Upper lobe of right lung (tissue), 1 donor: ENCODE data around the gene PAGR1. TPM values are rescaled to one million over a fixed set of nuclear protein-coding genes. Genes with fewer than 3 reads are reported as not detected.
A peak's percentile ranks its signal among the peaks of the same experiment; 100 is the strongest.
"Not testable (repeated sequence)": the region's sequence is repeated elsewhere in the genome, so short reads cannot be mapped to it uniquely, and the experiment has no call there.

Experiments
- ATAC-seq: fragments of 200-7000 bp; cut with Tn5 transposase; one replicate; pipeline ENCODE4 v1.9.1; 2020; ENCODE audit warnings: mild to moderate bottlenecking, moderate library complexity
- DNase-seq: peaks from one replicate; pipeline ENCODE4 v3.0.0-alpha.2; 2020
- H3K27ac ChIP-seq: fragments of 200-600 bp; one replicate; pipeline ENCODE4 v1.8.0; 2022
- H3K27me3 ChIP-seq: fragments of 200-600 bp; one replicate; pipeline ENCODE4 v1.8.0; 2022; ENCODE audit warnings: mild to moderate bottlenecking
- H3K36me3 ChIP-seq: fragments of 200-600 bp; one replicate; pipeline ENCODE4 v1.8.0; 2022
- H3K4me1 ChIP-seq: fragments of 200-600 bp; one replicate; pipeline ENCODE4 v1.8.0; 2022
- H3K4me3 ChIP-seq: fragments of 200-600 bp; one replicate; pipeline ENCODE4 v1.8.0; 2022; ENCODE audit warnings: mild to moderate bottlenecking
- H3K9me3 ChIP-seq: fragments of 200-600 bp; one replicate; pipeline ENCODE4 v1.8.0; 2022
- intact Hi-C: fragments of 100-400 bp; cut with DNase I; formaldehyde crosslinking; loops from one replicate; pipeline ENCODE4 v1.11.0; 2022
- long read RNA-seq: library from polyadenylated mRNA; unstranded; transcript quantifications from one replicate; pipeline ENCODE4 v2.0.0, GENCODE V29; 2021
- total RNA-seq: library from RNA; stranded (reverse); fragmentation: NEBNext Ultra II Directional; extraction: Animal tissue kit (Norgen Biotek cat#: 25700); gene quantifications from one replicate; pipeline ENCODE4 v1.2.1, GENCODE V29; 2021
- TF ChIP-seq, protein P1 (sequence below): fragments of 200-600 bp; IDR thresholded peaks from one replicate; pipeline ENCODE4 v1.8.0; 2022; ENCODE audit warnings: antibody characterized with exemption
- donor health status: DM: no; HTN: yes; CAD: no; lungs with severe emphysema.

Gene PAGR1
- total RNA-seq, result 15.2 TPM
- long read RNA-seq, transcript PAGR1-201 (3 exons, 1,702 nt), result major isoform, 68 of 68 reads
- long read RNA-seq, partial matches to known transcripts, result 0 of 68 reads
- long read RNA-seq, other reads (novel, unspliced or antisense), result 0 of 68 reads

DNA sequence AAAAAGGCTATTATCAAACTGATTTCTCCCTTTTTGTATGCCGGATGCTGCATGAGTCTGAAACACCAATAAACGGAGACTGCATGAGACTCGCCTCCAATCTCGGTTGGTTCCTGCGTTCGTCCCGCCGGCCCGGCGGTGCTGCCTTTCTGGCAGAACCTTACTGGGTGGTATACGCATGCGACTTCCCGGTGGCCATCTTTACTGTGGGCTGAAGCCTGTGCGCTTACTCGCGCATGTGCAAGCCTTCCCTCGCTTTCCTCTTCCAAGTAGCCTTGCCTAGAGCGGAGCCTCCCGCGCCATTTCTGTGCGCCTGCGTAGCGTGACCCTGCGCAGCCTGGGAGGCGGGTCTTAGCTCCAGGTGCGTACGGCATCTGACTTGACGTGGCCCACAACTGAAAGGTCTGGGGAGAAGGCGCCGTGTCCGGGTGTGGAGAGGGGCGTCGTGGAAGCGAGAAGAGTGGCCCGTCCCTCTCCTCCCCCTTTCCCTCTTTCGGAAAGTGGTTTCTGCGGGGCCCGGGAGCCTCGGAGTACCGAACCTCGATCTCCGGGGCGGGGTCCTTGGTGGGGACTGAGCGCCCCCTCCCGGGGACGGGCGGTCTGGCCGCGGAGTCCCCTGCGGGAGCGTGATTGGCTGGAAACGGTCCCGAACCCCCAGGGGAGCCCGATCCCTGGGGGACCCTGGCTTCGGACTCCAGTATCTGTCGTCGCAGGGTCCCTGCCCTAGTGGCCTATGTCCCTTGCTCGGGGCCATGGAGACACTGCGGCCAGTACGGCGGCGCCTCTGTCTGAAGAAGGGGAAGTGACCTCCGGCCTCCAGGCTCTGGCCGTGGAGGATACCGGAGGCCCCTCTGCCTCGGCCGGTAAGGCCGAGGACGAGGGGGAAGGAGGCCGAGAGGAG lies at the start of gene PAGR1:
TSS of gene PAGR1 (plus strand) at position 360 of the 901 bp plus-strand sequence. CDS start at position 734, 374 bp downstream.
- TF ChIP-seq, protein P1, sequence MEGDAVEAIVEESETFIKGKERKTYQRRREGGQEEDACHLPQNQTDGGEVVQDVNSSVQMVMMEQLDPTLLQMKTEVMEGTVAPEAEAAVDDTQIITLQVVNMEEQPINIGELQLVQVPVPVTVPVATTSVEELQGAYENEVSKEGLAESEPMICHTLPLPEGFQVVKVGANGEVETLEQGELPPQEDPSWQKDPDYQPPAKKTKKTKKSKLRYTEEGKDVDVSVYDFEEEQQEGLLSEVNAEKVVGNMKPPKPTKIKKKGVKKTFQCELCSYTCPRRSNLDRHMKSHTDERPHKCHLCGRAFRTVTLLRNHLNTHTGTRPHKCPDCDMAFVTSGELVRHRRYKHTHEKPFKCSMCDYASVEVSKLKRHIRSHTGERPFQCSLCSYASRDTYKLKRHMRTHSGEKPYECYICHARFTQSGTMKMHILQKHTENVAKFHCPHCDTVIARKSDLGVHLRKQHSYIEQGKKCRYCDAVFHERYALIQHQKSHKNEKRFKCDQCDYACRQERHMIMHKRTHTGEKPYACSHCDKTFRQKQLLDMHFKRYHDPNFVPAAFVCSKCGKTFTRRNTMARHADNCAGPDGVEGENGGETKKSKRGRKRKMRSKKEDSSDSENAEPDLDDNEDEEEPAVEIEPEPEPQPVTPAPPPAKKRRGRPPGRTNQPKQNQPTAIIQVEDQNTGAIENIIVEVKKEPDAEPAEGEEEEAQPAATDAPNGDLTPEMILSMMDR, result peak; percentile 84
- peak; percentile 99 for DNase-seq
- H3K9me3 ChIP-seq, result no peaks in the 10 kb centered on the region
- H3K4me1 ChIP-seq, result peaks cover 44% of the 10 kb centered on the region
- intact Hi-C loops, result no loop called here
- peak within 1 kb of the TSS; percentile 83 for H3K4me3 ChIP-seq
- H3K36me3 ChIP-seq, result peaks cover 10% of the 10 kb centered on the region
- ATAC-seq, result peak; percentile 85
- peak within 1 kb of the TSS; percentile 94 for H3K27ac ChIP-seq
- no peaks in the 10 kb centered on the region for H3K27me3 ChIP-seq

DNA sequence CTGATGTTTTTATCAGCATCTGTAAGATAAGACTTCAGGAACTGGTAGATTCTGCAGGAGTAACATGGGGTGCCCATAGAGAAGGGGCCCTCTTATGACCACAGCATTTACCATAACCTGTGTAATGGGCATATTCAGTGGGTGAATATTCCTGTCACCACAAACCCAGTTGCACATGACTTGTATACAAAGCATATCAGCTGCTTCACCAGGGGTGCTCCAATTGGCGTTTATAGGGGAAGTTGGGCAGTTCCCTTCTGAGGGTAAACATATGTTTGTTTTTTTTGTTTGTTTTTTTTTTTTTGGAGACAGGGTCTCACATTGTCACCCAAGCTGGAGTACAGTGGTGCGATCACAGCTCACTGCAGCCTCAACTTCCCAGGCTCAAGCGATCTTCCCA lies 49.4 kb upstream of the PAGR1 start:
- intact Hi-C loops, result no loop called here

DNA sequence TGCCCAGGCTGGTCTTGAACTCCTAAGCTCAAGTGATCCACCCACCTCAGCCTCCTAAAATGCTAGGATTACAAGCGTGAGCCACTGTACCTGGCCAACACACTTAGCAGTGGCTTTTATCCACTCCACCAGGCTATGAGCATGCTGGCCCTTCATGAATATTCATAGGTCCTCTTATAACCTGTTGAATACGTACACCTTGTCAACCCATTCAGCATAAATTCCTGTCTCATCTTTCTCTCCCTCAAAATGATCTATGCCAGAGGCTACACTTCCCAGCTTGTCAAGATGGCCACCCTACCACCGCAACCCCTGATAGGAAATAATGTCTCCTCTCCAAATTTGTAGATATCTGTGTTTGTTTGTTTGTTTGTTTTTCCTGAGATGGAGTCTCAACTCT lies 48.9 kb upstream of the PAGR1 start:
- no peaks in the 10 kb centered on the region for H3K4me1 ChIP-seq
- DNase-seq, result no peak
- no peaks in the 10 kb centered on the region for H3K27me3 ChIP-seq
- H3K4me3 ChIP-seq, result no peak overlapping the region
- no peak overlapping the region for H3K27ac ChIP-seq
- intact Hi-C loops, result no loop called here
- no peak for ATAC-seq
- TF ChIP-seq, protein P1, result no peak
- no peaks in the 10 kb centered on the region for H3K9me3 ChIP-seq
- no peaks in the 10 kb centered on the region for H3K36me3 ChIP-seq

More for the DNA sequence above, 49.4 kb upstream of the PAGR1 start:
- H3K27me3 ChIP-seq, result no peaks in the 10 kb centered on the region
- H3K27ac ChIP-seq, result no peak overlapping the region
- no peaks in the 10 kb centered on the region for H3K36me3 ChIP-seq
- ATAC-seq (no peak), DNase-seq (no peak)
- no peaks in the 10 kb centered on the region for H3K4me1 ChIP-seq
- H3K9me3 ChIP-seq, result no peaks in the 10 kb centered on the region
- no peak overlapping the region for H3K4me3 ChIP-seq
- TF ChIP-seq, protein P1, result no peak

DNA sequence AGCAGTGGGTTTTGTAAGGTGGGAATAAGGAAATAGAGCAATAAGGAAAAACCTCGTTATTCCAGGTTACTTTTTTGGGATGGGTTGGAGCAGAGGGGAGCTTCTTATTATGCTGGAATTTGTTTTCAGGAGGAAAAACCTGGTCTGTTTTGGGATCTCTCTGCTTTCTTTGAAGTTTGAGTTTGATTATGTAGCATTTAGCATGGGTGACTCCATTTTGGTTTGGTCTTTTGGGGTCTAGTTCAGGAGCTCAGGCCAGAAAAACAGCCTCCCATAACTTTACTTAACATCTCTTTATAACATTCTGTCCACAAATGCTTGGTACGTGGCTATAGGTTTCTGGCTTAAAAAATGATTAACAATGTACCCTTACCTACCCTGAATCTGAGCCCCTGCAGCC lies 46.4 kb upstream of the PAGR1 start:
- Histone ChIP-seq H3K27me3 (no peaks in the 10 kb centered on the region), H3K27ac (no peak overlapping the region), H3K4me1 (no peaks in the 10 kb centered on the region), H3K4me3 (no peak overlapping the region), H3K9me3 (no peaks in the 10 kb centered on the region), H3K36me3 (no peaks in the 10 kb centered on the region)
- TF ChIP-seq, protein P1, result no peak
- ATAC-seq (no peak), DNase-seq (no peak)
- intact Hi-C loops, result no loop called here

DNA sequence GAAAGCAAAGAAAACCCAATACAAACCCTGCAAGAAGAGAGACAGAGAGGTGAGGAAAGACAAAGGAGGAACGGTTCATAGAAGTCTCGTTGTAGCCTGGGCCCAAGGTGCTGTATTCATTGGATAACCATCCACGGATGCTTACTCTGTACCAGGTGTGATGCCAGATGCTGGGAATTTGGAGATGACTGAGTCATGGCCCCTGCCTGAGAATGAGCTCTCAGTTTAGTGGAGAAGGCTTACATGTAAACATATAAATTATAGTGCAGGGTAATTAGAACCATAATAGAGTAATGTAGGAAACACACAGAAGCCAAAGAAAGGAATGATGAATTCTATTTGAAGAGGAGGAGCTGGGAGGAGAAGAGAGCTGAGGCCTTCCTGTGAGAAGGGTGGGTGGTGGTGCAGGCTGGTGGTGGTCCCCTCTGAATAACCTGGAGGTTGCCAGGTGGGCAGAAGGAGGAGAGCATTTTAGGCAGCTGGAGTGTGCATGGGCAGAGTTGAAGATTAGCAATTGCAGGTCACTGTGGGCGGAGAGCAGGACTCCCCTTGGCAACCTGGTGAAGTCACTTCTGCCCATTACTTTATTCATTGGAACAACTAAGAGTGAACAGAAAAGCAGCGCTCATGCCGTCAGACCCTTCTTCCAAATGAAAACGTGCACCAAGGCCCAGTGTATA lies 45.6 kb upstream of the PAGR1 start:
- TF ChIP-seq, protein P1, result no peak
- DNase-seq (no peak), ATAC-seq (no peak)
- H3K9me3 ChIP-seq, result no peaks in the 10 kb centered on the region
- no peaks in the 10 kb centered on the region for H3K4me1 ChIP-seq
- no peak overlapping the region for H3K4me3 ChIP-seq
- no peaks in the 10 kb centered on the region for H3K27me3 ChIP-seq
- no peak overlapping the region for H3K27ac ChIP-seq
- H3K36me3 ChIP-seq, result no peaks in the 10 kb centered on the region
- intact Hi-C loops, result no loop called here

DNA sequence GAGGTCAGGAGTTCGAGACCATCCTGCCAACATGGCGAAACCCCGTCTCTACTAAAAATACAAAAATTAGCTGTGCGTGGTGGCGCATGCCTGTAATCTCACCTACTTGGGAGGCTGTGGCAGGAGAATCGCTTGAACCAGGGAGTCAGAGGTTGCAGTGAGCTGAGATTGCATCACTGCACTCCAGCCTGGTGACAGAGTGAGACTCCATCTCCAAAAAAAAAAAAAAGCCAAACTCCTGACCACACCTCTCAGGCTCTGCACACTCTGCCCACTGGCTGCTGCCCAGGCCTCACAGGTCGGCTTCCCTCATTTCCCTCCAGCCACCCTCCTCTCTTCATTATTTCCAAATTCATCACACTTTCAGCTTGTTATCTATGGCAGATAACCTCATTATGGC lies 43.6 kb upstream of the PAGR1 start:
- H3K4me1 ChIP-seq, H3K27ac ChIP-seq, H3K27me3 ChIP-seq, H3K4me3 ChIP-seq, H3K36me3 ChIP-seq, DNase-seq, intact Hi-C loops, H3K9me3 ChIP-seq: not testable (repeated sequence)
- ATAC-seq, result peak; percentile 42
